ENCODE results near the gene PRKAR2B.

PRKAR2B gene

GRCh38 chr7:107076781-107077698, 32.5 kb downstream of the PRKAR2B start:
- TF ChIP-seq OSR1 (CRISPR knock-in tag; IDR thresholded peaks at IDR 0.05) (no peak), TCF4 (CRISPR knock-in tag; IDR thresholded peaks at IDR 0.05; ENCODE audit: borderline replicate concordance) (no peak), ZNF565 (CRISPR knock-in tag; conservative IDR thresholded peaks at IDR 0.05; ENCODE audit: low read depth) (no peak), TOX (CRISPR knock-in tag; IDR thresholded peaks at IDR 0.05; ENCODE audit: borderline replicate concordance) (no peak), ZNF70 (CRISPR knock-in tag; IDR thresholded peaks at IDR 0.05) (no peak), ARNTL (CRISPR knock-in tag; IDR thresholded peaks at IDR 0.05; ENCODE audit: borderline replicate concordance, low read depth) (no peak), ZC3H10 (CRISPR knock-in tag; IDR thresholded peaks at IDR 0.05) (no peak), ISL1 (CRISPR knock-in tag; IDR thresholded peaks at IDR 0.05) (no peak), BACH2 (CRISPR knock-in tag; IDR thresholded peaks at IDR 0.05; ENCODE audit: borderline replicate concordance) (no peak), SNAI2 (CRISPR knock-in tag; IDR thresholded peaks at IDR 0.05) (no peak), ZFP3 (CRISPR knock-in tag; IDR thresholded peaks at IDR 0.05) (no peak), PPARA (CRISPR knock-in tag; IDR thresholded peaks at IDR 0.05; ENCODE audit: borderline replicate concordance) (no peak), CSDC2 (CRISPR knock-in tag; IDR thresholded peaks at IDR 0.05) (no peak), CSRNP3 (CRISPR knock-in tag; IDR thresholded peaks at IDR 0.05) (no peak), RARB (CRISPR knock-in tag; IDR thresholded peaks at IDR 0.05) (no peak), ESRRG (CRISPR knock-in tag; IDR thresholded peaks at IDR 0.05) (no peak), ZNF8 (CRISPR knock-in tag; IDR thresholded peaks at IDR 0.05) (no peak)
- TF ChIP-seq, protein P1, sequence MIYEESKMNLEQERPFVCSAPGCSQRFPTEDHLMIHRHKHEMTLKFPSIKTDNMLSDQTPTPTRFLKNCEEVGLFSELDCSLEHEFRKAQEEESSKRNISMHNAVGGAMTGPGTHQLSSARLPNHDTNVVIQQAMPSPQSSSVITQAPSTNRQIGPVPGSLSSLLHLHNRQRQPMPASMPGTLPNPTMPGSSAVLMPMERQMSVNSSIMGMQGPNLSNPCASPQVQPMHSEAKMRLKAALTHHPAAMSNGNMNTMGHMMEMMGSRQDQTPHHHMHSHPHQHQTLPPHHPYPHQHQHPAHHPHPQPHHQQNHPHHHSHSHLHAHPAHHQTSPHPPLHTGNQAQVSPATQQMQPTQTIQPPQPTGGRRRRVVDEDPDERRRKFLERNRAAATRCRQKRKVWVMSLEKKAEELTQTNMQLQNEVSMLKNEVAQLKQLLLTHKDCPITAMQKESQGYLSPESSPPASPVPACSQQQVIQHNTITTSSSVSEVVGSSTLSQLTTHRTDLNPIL (CRISPR knock-in tag; IDR thresholded peaks at IDR 0.05; ENCODE audit: low read depth), result no peak
- TF ChIP-seq, protein P2, sequence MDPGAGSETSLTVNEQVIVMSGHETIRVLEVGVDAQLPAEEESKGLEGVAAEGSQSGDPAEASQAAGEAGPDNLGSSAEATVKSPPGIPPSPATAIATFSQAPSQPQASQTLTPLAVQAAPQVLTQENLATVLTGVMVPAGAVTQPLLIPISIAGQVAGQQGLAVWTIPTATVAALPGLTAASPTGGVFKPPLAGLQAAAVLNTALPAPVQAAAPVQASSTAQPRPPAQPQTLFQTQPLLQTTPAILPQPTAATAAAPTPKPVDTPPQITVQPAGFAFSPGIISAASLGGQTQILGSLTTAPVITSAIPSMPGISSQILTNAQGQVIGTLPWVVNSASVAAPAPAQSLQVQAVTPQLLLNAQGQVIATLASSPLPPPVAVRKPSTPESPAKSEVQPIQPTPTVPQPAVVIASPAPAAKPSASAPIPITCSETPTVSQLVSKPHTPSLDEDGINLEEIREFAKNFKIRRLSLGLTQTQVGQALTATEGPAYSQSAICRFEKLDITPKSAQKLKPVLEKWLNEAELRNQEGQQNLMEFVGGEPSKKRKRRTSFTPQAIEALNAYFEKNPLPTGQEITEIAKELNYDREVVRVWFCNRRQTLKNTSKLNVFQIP (CRISPR knock-in tag; IDR thresholded peaks at IDR 0.05; ENCODE audit: borderline replicate concordance, low read depth), result no peak
- TF ChIP-seq, protein P3, sequence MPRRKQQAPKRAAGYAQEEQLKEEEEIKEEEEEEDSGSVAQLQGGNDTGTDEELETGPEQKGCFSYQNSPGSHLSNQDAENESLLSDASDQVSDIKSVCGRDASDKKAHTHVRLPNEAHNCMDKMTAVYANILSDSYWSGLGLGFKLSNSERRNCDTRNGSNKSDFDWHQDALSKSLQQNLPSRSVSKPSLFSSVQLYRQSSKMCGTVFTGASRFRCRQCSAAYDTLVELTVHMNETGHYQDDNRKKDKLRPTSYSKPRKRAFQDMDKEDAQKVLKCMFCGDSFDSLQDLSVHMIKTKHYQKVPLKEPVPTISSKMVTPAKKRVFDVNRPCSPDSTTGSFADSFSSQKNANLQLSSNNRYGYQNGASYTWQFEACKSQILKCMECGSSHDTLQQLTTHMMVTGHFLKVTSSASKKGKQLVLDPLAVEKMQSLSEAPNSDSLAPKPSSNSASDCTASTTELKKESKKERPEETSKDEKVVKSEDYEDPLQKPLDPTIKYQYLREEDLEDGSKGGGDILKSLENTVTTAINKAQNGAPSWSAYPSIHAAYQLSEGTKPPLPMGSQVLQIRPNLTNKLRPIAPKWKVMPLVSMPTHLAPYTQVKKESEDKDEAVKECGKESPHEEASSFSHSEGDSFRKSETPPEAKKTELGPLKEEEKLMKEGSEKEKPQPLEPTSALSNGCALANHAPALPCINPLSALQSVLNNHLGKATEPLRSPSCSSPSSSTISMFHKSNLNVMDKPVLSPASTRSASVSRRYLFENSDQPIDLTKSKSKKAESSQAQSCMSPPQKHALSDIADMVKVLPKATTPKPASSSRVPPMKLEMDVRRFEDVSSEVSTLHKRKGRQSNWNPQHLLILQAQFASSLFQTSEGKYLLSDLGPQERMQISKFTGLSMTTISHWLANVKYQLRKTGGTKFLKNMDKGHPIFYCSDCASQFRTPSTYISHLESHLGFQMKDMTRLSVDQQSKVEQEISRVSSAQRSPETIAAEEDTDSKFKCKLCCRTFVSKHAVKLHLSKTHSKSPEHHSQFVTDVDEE (CRISPR knock-in tag; IDR thresholded peaks at IDR 0.05), result no peak
- ATAC-seq, result peak; percentile 64

GRCh38 chr7:107077699-107078516, 33.4 kb downstream of the PRKAR2B start:
- ATAC-seq, result no peak; the same call in 2 of the 3 replicates
- TF ChIP-seq CSRNP3 (CRISPR knock-in tag; IDR thresholded peaks at IDR 0.05) (no peak), PATZ1 (CRISPR knock-in tag; IDR thresholded peaks at IDR 0.05; ENCODE audit: borderline replicate concordance) (no peak), TCF4 (CRISPR knock-in tag; IDR thresholded peaks at IDR 0.05; ENCODE audit: borderline replicate concordance) (no peak), ZNF8 (CRISPR knock-in tag; IDR thresholded peaks at IDR 0.05) (no peak), GLIS3 (CRISPR knock-in tag; IDR thresholded peaks at IDR 0.05) (no peak), RARB (CRISPR knock-in tag; IDR thresholded peaks at IDR 0.05) (no peak), SNAI2 (CRISPR knock-in tag; IDR thresholded peaks at IDR 0.05) (no peak)
- TF ChIP-seq, protein P1 (CRISPR knock-in tag; IDR thresholded peaks at IDR 0.05; ENCODE audit: low read depth), result no peak
- TF ChIP-seq, protein P3 (CRISPR knock-in tag; IDR thresholded peaks at IDR 0.05), result no peak
